ENCODE results near the gene SLC25A38.

Gene SLC25A38

GRCh38 chr3:39407773-39408492 lies 24.8 kb downstream of the SLC25A38 start:
- Histone ChIP-seq H4K20me1 (ENCODE audit: control insufficient read depth, insufficient read depth, low read depth, low read length) (peaks cover 32% of the 10 kb centered on the region), H3K4me3 (ENCODE audit: low read length) (peak overlapping the region; percentile 82), H3K27ac (ENCODE audit: low read depth, low read length) (peak overlapping the region; percentile 83), H3K4me2 (ENCODE audit: low read length) (peak overlapping the region; percentile 72), H3F3A (ENCODE audit: control insufficient read depth, insufficient read depth) (peaks cover 67% of the 10 kb centered on the region), H3K27me3 (ENCODE audit: control insufficient read depth, low read length) (no peaks in the 10 kb centered on the region), H3K79me2 (ENCODE audit: control insufficient read depth, low read length) (peaks cover 47% of the 10 kb centered on the region), H3K36me3 (ENCODE audit: control insufficient read depth, low read length) (peaks cover 64% of the 10 kb centered on the region), H3K9me3 (ENCODE audit: control insufficient read depth, insufficient read depth, low read length) (no peaks in the 10 kb centered on the region), H3K4me1 (ENCODE audit: control insufficient read depth, low read length) (peaks cover 39% of the 10 kb centered on the region), H3K9me2 (replicated peaks; ENCODE audit: control insufficient read depth, low read length) (no peaks in the 10 kb centered on the region)
- TF ChIP-seq EZH2phosphoT487 (IDR thresholded peaks at IDR 0.05; ENCODE audit: borderline replicate concordance, low read length) (no peak), CTCF (IDR thresholded peaks at IDR 0.05; ENCODE audit: low read depth, low read length, poor library complexity, severe bottlenecking) (no peak)

GRCh38 chr3:39408493-39409372 lies 25.6 kb downstream of the SLC25A38 start:
- Histone ChIP-seq H3K4me2 (ENCODE audit: low read length) (peak overlapping the region; percentile 72), H3K4me1 (ENCODE audit: control insufficient read depth, low read length) (peaks cover 39% of the 10 kb centered on the region), H3K79me2 (ENCODE audit: control insufficient read depth, low read length) (peaks cover 47% of the 10 kb centered on the region), H3K27ac (ENCODE audit: low read depth, low read length) (peak overlapping the region; percentile 83), H4K20me1 (ENCODE audit: control insufficient read depth, insufficient read depth, low read depth, low read length) (peaks cover 32% of the 10 kb centered on the region), H3K9me2 (replicated peaks; ENCODE audit: control insufficient read depth, low read length) (no peaks in the 10 kb centered on the region), H3F3A (ENCODE audit: control insufficient read depth, insufficient read depth) (peaks cover 74% of the 10 kb centered on the region), H3K36me3 (ENCODE audit: control insufficient read depth, low read length) (peaks cover 72% of the 10 kb centered on the region), H3K27me3 (ENCODE audit: control insufficient read depth, low read length) (no peaks in the 10 kb centered on the region), H3K4me3 (ENCODE audit: low read length) (peak overlapping the region; percentile 82), H3K9me3 (ENCODE audit: control insufficient read depth, insufficient read depth, low read length) (no peaks in the 10 kb centered on the region)
- TF ChIP-seq EZH2phosphoT487 (IDR thresholded peaks at IDR 0.05; ENCODE audit: borderline replicate concordance, low read length) (no peak), CTCF (IDR thresholded peaks at IDR 0.05; ENCODE audit: low read depth, low read length, poor library complexity, severe bottlenecking) (no peak)

GRCh38 chr3:39409514-39410136 lies 26.5 kb downstream of the SLC25A38 start:
- peaks cover 47% of the 10 kb centered on the region for H3K79me2 ChIP-seq (ENCODE audit: control insufficient read depth, low read length)
- TF ChIP-seq CTCF (IDR thresholded peaks at IDR 0.05; ENCODE audit: low read depth, low read length, poor library complexity, severe bottlenecking) (no peak), EZH2phosphoT487 (IDR thresholded peaks at IDR 0.05; ENCODE audit: borderline replicate concordance, low read length) (no peak)
- H3K4me1 ChIP-seq (ENCODE audit: control insufficient read depth, low read length): peaks cover 39% of the 10 kb centered on the region
- H3K27me3 ChIP-seq (ENCODE audit: control insufficient read depth, low read length): no peaks in the 10 kb centered on the region
- H3K9me3 ChIP-seq (ENCODE audit: control insufficient read depth, insufficient read depth, low read length): no peaks in the 10 kb centered on the region
- peaks cover 80% of the 10 kb centered on the region for H3F3A ChIP-seq (ENCODE audit: control insufficient read depth, insufficient read depth)
- H3K4me2 ChIP-seq (ENCODE audit: low read length): peak overlapping the region; percentile 72
- H4K20me1 ChIP-seq (ENCODE audit: control insufficient read depth, insufficient read depth, low read depth, low read length): peaks cover 32% of the 10 kb centered on the region
- peak overlapping the region; percentile 82 for H3K4me3 ChIP-seq (ENCODE audit: low read length)
- no peak overlapping the region for H3K27ac ChIP-seq (ENCODE audit: low read depth, low read length)
- no peaks in the 10 kb centered on the region for H3K9me2 ChIP-seq (replicated peaks; ENCODE audit: control insufficient read depth, low read length)
- H3K36me3 ChIP-seq (ENCODE audit: control insufficient read depth, low read length): peaks cover 81% of the 10 kb centered on the region
